T-helper 9 cell (primary cell): ENCODE measurements around the gene CMTM3.
"Not testable (repeated sequence)": the region's sequence is repeated elsewhere in the genome, so short reads cannot be mapped to it uniquely, and the experiment has no call there.

Experiments used
- DNase-seq: peaks from one replicate; pipeline ENCODE4 v3.0.0-alpha.2; 2020

Gene CMTM3

GRCh38 chr16:66585481-66586239, 18.8 kb upstream of the CMTM3 start:
- DNase-seq, result no peak

DNA sequence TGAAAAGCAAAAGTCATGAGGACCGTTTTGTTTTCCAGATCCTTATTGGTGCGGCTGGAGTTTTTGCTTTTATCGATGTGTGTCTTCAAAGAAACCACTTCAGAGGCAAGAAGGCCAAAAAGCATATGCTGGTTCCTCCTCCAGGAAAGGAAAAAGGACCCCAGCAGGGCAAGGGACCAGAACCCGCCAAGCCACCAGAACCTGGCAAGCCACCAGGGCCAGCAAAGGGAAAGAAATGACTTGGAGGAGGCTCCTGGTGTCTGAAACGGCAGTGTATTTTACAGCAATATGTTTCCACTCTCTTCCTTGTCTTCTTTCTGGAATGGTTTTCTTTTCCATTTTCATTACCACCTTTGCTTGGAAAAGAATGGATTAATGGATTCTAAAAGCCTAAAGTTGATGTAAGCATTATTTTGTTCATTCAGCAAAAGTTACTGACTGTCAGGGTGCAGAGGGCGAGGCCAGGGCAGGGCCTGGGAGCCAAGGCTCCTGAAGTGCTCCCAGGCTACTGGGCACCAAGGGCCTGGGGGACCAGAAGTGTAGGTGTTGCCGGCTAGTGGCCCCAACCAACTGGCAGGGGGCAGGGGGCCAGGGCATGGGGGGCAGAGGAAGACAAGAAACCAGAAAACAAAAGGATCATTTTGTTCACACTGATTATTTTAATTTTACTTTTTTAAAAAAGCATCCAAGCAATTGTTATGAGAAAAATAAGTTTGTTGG, 16.5 kb upstream of the CMTM3 start:
- DNase-seq, result no peak

DNA sequence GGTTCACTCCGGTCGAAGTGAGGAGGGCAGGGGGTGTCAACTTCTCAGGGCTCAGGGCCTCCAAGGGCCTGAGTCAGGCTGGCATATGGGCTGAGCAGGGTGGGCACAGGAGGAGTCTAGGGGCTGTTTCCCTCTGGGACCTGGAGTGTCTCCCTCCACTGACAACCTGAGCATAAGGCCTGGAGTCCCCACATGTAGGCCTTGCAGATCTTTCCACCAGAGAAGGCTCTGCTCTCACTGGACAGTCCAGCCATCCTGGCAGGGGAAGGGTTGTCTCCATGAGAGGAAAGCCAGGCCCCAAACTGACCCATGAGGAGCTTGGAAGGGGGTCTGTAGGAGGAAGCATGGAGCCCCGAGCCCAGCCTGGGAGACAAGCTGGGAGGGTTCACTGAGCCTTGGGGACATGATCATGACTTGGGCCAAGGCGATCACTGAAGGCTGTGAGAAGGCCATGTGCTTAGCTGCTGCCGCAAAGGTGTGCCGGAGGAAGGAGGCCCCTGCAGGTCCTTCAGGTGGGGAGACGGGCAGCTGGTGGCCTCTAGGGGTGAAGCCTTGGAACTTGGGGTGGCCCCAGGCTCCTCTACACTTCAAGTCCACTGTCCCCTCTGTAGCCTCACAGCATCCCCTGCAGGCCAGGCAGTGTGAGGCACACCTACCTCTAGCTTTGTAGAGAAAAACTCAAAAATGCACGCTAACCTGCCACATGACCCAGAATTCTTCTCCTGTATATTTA, 15.4 kb upstream of the CMTM3 start:
- DNase-seq, result peak; percentile 36

DNA sequence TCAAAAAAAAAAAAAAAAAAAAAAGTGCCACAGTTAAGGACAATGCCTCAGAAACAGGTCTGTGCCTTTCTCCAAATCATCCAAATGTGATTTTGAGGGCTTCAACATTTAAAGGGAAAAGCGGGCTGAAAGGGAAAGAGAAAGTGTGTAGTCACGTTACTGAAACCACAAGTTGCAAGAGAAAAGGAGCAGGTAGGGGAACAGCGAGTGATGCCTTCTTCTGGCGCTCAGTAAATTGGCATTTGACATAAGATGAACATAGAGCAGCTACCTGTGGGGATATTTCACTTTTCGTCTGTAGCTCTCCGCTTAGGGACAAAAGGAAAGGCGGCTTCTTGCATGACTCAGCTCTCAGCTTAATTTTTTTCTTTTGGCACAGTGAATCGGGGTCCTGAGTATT, 14.2 kb upstream of the CMTM3 start:
- no peak for DNase-seq

DNA sequence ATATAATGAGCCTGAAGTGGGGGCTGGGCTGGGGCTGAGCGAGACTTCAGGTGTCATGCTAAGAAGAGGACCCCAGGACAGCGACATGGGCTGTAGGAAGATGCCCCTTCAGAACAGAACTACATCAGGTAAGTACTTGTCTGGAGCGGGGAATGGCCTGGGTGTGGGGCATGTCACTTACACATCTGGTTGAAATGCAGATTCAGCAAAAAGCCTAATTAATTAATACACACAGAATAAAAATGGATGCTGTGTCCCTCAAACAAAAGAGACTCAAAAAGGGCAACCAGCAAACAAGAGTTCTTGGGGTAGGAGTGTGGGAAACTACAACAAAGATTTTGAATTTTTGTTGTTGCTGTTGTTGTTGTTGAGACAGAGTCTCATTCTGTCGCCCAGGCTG, 13.5 kb upstream of the CMTM3 start:
- DNase-seq, result no peak

DNA sequence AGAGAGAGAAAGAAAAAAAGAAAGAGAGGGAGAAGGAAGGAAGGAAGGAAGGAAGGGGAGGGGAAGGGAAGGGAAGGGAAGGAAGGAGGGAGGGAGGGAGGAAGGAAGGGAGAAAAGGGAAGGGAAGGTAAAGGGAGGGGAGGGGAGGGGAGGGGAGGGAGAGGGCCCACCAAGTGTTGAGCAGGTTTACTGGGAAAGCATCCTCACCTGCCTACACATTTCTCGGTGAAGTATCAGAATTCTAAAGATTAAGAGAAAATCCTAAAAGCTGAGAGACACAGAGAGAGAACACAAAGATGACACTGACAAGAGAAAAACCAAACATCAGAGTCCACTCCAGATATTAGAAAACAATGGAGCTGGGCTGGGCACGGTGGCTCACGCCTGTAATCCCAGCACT, 12.3 kb upstream of the CMTM3 start:
- DNase-seq, result no peak

GRCh38 chr16:66592814-66593213, 11.7 kb upstream of the CMTM3 start:
- no peak for DNase-seq

DNA sequence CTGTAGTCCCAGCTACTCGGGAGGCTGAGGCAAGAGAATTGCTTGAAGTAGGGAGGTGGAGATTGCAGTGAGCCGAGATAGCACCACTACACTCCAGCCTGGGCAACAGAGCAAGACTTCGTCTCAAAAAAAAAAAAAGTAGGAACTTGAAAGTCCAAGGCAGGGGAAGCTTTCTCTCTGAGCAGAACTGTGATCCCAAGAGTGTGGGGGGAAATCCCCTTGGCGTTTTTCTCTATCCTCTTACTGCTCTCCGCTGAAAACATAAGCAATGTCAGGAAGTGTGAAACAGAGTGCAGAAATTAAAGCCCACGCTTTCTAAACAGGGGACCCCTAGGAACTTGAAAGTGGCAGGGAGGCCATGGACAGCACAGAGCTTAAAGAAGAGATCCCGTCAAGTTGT, 9.8 kb upstream of the CMTM3 start:
- no peak for DNase-seq

- not testable (repeated sequence) for DNase-seq
These were observed 7.9 kb upstream of the CMTM3 start for GRCh38 chr16:66596559-66596958.

DNA sequence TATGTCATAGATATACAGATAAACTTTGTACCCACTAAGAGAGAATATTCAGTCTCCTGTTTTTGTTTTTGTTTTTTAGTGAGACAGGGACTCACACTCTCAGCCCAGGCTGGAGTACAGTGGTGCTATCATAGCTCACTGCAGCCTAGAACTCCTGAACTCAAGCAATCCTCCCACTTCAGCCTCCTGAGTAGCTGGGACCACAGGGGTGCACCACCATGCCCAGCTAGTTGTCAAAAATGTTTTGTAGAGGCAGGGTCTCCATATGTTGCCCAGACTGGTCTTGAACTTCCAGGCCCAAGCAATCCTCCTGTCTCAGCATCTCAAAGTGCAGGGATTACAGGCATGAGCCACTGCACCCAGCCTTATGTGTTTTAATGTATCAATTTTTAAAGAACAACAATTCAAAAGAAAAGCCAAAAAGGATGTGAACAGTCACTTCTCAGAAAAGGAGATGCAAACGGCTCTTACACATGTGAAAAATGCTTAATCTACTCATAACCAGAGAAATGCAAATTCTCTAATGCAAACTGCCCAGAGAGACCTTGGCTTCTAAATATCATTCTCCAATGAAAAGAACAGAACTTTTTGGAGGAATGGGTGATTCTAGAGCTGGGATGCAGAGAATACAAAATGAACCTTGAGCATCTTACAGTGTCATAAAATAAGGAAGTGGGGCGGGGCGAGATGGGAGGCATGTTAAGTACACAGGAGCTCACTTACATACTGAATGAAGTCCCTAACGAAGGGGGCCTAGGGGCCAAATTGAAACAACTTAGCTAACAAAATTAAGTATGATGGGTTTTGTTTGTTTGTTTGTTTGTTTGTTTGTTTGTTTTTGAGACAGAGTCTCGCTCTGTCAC, 7.3 kb upstream of the CMTM3 start:
- DNase-seq, result no peak

- no peak for DNase-seq
These were observed 6.4 kb upstream of the CMTM3 start for GRCh38 chr16:66598111-66598510.

GRCh38 chr16:66599726-66600125, 4.8 kb upstream of the CMTM3 start:
- no peak for DNase-seq

DNA sequence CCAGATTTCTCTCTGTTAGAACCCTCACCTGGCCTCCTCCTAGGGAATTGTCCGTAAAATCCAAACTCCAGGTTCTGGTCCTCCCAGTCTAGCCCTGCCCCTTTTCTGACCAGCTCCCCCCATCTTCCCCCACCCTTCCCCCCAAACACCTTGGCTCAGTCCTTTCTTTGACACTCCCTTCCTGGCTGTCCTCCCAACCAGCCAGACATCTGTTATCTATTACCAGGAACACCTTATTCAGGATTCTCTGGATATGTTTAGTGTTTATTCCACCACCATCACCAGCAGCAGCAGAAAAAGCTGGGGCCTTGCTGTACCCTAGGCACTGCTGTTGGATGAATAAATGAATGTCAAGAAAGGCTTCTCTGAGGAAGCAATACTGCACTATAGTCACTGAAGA, 4.0 kb upstream of the CMTM3 start:
- no peak for DNase-seq

GRCh38 chr16:66601471-66601870, 3.0 kb upstream of the CMTM3 start:
- DNase-seq, result no peak

GRCh38 chr16:66603537-66604375, 748 bp upstream of the CMTM3 start:
- DNase-seq, result peak; percentile 59

DNA sequence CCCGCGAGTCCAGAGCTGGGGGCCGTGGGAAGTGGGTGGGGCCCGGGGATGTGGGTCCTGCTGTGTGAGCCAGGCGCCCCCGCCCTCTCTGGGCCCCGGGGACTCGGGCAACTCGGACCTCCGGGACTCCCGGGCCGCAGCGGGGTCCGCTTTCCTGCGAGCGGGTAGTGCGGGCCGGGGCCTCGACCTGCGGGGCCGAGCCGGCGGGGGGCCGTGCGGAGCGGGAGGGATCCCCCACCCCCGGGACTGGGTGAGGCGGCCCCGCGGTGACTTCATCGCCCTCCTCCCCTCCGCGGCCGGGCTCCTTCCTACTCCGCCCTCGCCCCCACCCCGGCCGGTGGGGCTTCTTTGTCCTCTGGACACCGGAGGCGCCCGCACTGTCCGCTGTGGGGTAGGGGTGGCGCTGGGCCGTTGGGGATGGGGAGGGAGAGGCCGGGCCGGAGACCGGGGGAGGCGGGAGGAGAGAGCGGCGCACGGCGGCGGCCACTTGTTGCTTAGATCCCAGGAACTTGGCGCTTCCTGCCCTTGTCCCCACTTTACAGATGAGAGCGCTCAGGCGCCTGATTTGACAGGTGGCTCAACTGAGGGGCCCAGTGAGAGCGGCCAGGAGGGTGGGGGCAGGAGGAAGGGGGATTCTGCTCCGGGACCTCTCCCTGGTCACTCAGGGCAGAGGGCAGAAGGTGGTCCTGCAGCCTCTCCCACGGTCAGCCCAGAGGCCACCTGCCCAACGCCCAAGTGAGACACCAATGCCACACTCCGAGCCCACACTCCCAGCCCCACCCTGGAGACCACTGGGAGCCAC, 874 bp downstream of the CMTM3 start:
- DNase-seq, result peak; percentile 37

DNA sequence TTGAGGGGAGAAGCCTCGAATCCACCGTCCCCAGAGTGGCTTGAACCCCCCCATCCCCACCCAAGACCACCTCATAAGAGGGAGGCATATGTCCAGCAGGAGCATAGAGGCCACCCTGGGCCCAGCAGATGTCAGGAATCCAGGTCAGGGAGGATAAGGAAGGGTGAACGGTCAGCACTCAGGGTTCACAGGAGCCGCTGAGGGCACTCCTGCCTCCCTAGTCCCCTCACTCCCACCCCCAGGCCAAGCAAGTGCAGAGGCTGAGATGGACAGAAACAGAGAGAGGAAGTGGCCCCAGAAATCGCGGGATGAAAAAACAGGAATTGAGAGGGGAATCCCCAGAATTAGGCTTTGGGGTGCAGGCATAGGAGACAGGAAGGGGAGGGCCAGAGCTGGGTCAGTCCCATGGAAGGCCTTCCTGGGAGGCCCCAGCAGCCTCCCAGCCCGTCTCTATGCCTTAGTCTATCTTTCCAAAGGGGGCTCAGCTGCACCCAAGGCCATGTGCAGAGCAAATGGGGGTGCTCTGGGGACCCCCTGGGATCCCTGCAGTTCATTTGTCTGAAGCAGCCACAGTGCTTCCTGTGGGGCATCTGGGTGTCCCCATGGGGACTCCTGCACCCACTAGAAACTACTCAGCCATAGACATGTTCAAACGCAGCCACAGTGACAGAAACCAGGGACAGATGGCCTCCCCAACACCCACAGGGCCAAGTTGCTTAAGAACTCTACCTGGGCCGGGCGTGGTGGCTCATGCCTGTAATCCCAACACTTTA, 1.7 kb downstream of the CMTM3 start:
- DNase-seq, result no peak

GRCh38 chr16:66608241-66609138, 4.0 kb downstream of the CMTM3 start:
- peak; percentile 81 for DNase-seq

DNA sequence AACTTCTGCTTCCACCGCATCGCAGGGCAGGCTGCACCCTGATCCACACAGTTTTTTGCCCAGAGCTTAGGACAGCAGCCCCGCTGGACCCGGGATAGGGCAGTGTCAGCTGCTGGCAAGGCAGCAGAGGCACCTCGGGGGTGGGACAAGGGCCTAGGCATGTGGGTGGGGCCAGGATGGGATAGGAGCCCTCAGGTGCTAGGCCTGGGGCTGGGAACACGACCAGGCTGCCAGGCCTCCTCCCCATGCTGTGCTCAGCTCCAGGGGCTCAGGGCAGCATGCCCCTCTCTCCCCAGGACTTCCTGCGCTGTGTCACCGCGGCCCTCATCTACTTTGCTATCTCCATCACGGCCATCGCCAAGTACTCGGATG, 4.6 kb downstream of the CMTM3 start:
- no peak for DNase-seq
